ENCODE results near the gene HMSD. TPM values are rescaled to one million over a fixed set of nuclear protein-coding genes. Genes with fewer than 3 reads are reported as not detected.
A peak's percentile ranks its signal among the peaks of the same experiment; 100 is the strongest.

Gene HMSD
- total RNA-seq, 1 donor, result not detected

DNA sequence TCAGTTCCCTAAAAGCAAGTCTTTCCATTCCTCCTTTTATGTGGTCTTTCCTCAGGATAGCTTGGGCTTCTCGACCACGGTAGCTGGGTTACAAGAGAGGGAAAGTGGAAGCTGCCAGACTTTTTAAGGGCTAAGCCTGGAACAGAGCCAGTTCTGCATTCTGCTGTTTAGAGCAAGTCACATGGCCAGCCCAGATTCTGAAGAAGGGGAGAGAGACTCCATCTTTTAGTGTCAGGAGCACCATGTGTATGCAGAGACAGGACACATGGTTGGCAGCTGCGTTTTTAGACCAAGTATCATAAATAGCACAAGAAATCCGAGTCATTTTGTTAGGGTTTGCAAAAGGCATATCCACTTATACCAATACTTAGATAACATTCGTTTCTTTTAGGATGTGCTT, 4.7 kb downstream of the HMSD start:
- DNase-seq (ENCODE audit: low read depth in 2 of 3, low spot score in 2 of 3), result no peak

DNA sequence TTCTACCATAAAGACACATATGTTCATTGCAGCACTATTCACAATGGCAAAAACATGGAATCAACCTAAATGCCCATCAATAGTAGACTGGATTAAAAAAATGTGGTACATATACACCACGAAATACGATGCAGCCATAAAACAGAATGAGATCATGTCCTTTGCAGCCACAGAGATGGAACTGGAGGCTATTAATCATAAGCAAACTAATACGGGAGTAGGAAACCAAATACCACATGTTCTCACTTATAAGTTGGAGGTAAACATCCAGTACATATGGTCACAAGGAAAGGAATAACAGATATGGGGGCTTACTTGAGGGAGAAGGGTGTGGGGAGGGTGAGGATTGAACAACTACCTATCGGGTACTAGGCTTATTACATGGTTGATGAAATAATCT, 7.7 kb downstream of the HMSD start:
- no peak for DNase-seq (ENCODE audit: low read depth in 2 of 3, low spot score in 2 of 3)

DNA sequence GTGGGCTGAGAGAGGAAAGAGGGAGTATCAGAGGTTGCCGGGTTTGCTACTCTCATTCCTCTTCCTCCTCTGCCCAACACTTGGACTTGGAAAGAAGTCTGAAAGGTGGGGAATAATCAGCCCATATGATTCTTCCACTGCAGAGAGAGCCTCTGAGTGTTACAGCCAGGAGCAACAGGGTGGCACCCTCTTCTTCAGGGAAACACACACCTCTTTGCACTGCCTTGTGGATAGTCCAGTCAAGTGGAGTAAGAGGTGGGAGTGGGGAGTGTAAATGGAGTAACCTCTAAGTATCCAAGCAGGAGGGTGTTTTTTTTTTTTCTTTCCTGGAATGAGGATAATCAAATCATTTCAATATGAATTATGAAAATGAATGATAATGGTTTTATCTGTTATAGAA, 11.8 kb downstream of the HMSD start:
- DNase-seq (ENCODE audit: low read depth in 2 of 3, low spot score in 2 of 3), result no peak

DNA sequence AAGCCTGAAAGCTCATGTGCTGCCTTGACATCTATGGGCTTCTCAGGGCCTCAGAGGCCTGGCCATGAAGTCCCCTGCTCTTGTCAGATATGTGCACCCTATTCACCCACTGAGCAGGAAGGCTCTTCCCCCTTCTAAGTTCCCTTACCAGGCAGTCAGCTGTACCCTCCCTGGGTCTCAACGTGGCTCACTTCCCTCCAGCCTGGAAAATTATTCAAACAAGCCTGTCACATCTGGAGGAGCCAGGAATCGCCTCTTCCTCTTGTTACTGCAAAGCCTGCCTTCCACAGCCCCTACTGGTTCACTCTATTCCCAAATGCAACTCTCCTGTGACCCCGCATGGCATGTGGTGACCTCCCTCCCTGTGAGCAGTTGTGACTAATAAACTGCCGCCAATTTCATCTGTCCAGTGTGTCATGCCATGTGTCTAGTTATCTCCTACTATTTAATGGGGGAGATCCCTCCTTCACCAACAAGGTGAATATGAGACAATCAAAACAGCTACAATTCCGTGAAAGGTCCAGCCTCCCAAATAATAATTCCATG, 12.4 kb downstream of the HMSD start:
- DNase-seq (ENCODE audit: low read depth in 2 of 3, low spot score in 2 of 3), result no peak

DNA sequence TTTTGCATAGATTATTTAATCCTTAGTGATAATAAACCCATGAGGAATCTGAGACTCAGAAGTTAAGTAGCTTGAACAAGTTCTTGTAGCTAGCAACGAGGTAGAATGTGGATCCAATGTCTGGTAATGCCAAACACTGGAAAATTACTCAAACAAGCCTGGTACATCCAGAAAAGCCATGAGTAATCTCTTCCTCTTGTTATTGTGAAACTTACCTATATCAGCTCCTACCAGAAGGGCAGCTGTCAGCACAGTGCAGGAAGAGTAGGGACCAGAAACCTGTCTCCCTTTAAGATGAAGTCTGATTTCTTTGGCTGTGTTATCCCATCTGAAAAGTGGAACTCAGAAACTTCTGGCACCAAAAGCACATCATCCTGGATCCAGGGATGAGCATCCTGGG, 13.0 kb downstream of the HMSD start:
- DNase-seq (ENCODE audit: low read depth in 2 of 3, low spot score in 2 of 3), result no peak

DNA sequence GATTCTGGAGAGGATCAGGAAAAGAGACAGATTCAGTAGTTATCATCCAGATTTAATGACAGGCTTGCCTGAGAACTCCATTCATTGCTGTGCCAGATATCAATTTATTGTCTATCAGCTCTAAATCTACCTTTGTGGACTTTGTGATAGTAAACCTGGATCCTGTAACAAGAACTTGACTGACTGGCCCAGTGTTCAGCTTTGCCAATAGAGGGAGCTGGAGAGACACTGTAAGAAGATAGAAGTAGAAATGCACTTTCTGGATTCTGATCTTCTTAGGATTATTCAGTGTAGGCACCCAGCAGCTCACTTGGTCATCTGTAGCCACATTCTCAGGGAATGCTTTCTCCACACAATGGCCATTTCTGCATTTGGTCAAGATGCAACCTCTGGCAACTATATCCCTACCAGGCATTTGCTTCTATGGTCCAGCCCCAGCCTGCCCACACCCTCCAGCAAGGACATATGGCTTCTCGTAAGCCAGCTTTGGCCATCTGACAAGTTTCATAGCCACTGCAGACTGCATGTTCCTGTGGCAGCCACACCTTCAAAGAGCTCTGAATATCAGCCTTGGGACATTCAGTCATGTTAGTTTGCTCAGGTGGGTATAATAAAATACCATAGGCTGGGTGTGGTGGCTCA, 14.6 kb downstream of the HMSD start:
- DNase-seq (ENCODE audit: low read depth in 2 of 3, low spot score in 2 of 3), result peak in 2 of 3 donors; percentile 62 to 75

DNA sequence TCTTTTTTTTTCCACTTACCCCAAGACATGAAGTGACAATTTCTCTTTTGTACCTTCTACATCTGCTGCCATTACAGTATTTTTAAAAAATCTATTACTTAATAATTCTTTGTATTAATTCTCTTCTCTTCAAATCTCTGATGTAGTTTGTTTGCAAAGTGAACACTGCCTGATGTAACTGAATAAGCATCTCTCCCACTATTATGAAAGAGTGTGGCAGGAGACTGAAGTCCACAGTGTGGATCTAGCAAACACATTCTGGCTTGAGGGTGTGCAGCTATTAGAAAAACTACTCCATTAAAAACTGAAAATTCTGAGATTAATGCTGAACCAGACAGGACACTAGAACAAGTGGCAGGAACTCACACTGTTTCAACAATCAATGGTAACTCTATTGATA, 15.8 kb downstream of the HMSD start:
- DNase-seq (ENCODE audit: low read depth in 2 of 3, low spot score in 2 of 3), result no peak

DNA sequence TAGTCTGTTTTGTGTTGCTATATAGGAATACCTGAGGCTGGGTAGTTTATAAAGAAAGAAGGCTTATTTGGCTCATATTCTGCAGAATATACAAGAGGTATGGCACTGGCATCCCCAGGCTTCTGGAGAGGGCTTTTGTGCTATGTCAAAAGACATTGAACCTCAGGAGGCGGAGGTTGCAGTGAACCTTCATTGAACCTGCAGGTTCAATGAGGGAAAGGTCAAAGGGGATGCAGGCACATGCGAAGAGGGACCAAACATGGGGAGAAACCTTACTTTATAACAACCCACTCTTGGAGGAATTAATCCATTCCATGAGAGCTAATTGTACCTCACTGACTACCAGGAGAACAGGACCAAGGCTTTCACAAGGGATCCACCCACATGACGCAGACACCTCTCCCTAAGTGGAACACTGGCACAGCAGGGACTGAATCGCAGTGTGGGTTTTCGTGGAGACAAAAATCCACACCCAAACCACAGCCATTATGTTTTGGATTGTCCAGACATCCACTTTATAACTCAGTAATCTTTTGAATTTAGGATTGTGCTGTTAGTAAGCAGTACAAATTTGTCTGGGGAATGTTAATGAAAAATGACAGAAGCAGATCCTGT, 16.7 kb downstream of the HMSD start:
- no peak for DNase-seq (ENCODE audit: low read depth in 2 of 3, low spot score in 2 of 3)

DNA sequence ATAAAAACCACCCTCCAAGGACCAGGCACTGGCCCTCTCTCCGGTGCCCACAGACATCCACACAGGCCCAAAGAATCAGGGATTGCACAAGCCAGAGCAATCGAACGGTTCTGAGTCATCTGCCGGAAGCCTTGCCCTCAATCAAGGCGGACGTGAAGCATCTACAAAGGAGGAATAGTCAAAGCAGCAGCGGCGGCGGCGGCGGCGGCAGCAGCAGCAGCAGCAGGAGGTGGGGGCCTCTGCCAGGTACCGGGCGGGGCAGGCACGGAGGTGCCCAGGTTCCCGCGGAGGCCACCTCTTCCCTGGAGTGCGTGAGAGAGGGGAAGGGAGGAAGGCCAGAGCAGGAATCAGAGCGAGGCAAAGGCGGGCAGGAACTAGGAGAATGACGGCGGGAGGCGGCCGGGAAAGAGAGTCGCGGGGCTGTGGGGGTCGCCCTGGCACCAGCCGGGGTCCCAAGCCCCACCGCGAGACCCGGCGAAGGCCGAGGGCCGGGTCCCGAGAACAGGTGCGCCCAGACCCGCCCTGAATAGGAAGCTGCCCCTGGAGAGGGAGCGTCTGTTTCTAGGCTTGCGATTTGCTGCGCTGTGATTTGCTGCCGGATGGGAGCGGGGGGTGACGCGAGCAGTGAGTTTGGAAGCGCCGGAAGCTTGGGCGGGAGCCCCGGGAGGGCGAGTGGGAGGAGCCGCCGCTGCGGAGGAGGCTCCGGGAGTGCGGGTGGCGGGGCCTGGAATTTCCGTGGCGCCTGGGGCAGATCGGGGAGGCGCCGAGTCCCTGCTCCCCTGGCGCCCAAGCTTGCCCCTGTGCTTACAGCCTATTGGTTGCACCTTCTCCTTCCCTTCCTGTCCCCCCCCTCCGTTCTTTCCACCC, 21.1 kb downstream of the HMSD start, which contains the start of gene SERPINB8:
Gene SERPINB8, plus strand, starts transcription at position 140 of the 867 bp plus-strand sequence. CDS start 8,228 bp downstream, outside the sequence.
- peak; percentile 47 to 85 (median 76) for DNase-seq (ENCODE audit: low read depth in 2 of 3, low spot score in 2 of 3)

DNA sequence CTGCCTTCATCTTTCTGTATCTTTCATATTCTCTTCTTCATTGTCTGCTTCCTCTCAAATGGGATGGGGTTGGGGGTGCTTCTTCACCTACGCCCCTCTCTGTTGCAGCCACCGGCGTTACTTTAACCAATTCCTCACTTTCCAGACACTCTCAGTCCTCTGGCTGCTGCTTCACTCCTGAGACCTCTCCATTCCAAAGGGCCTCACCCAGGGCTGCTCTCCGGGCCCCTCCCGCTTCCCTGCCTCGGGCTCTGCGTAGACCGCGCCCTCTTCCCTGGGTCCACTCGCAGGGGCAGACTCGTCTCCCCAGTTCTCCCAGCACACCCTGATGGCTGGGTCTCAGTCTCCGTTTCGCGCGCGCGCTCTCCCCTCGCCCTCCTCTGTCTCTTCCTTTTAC, 21.7 kb downstream of the HMSD start:
- no peak for DNase-seq (ENCODE audit: low read depth in 2 of 3, low spot score in 2 of 3)

DNA sequence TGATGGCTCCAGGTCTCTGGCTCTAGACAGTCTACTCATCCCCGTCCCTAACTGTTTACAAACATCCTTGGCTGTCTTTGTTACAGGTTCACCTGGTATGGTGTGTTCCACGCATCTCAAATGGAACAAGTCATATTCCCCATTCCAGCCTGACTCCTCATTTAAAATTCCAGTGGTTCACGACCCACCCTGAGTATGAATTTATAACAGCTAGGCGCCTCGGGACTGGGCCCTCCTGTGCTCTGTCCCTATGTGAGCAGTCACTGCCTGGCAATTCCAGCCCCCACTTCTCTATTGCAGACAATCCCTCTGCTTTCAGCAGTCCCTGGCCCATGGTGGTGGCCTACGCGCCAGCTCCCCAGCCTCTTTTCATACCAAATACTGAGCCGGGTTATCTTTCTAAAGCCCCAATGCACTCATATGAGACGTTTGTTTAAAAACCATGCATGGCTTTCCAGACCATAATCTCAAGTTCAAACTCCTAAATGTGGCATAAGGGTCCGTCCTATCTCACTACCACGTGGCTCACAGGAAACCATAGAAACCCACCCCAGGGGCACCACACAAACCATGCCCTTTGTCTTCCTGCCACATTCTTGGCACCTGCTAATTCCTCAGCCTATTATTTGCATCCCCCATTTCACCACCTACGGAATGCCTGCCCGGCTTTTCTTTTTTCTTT, 22.4 kb downstream of the HMSD start:
- peak in 1 of 3 donors; percentile 56 for DNase-seq (ENCODE audit: low read depth in 2 of 3, low spot score in 2 of 3)

DNA sequence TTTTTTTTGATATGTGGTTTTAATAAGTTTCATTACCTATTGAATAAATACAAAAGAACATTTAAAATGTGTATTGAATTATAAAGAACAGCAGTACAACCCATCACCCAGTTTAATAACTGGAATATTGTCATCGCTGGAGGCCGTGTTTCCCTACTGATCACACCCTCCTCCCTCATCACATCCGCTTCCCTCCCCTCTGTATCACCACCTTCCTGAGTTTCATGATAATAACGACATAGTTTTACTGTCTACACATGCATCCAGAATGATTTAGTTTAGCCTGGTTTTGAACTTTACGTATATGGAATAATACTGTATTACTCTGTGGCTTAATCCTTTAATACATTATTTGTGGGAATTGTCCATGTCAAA, 22.9 kb downstream of the HMSD start:
- no peak for DNase-seq (ENCODE audit: low read depth in 2 of 3, low spot score in 2 of 3)

DNA sequence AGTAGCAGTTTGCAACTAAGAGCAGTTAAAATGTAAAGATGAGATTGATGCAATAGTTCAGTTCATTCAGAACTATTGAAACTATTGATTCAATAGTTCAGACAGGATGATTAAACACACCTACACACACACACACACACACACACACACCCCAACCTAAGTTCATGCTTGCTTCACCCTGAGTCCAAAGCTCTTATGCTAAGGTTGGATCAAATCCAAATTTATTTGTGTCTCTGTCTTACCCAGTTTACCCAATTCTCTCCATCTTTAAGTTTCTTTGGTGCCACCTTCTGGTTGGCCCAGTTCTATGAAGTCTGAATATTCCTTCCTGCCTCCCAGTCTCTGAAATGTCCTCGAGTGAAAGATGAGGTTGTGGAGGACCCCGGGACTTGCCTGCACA, 25.9 kb downstream of the HMSD start:
- DNase-seq (ENCODE audit: low read depth in 2 of 3, low spot score in 2 of 3), result no peak

DNA sequence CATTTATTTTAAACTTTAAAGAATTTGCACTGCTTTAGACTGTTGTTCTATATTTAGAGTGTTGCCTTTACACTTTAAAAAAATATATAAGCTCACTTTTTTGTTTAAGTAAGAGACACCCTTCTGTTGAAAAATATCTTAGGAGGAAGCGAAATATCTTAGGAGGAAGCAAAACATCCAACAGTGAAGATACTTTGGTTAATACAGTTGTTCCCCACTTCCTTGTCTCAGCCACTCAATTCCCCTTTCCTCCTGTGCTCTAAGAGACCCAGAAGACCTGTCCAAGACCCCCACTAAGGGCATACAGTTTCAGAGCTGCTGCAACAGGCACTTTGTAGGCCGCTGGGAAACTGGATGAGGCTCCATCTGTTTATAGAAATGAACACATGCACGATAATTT, 26.5 kb downstream of the HMSD start:
- no peak for DNase-seq (ENCODE audit: low read depth in 2 of 3, low spot score in 2 of 3)

DNA sequence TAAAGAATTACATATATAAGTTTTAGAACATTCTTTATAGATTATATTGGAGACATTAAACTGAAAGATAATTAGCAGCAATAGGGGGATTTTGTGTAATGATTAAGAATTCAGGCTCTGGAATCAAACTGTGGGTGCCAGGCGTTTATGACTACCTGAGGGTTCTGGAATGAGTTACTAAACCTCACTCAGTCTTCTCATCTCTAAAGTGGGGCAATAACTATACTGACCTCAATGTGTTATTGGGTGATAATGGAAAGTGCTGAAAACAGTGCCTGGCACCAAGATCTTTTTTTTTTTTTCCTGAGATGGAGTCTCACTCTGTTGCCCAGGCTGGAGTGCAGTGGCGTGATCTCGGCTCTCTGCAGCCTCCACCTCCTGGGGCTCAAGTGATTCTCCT, 27.9 kb downstream of the HMSD start:
- DNase-seq (ENCODE audit: low read depth in 2 of 3, low spot score in 2 of 3), result no peak

DNA sequence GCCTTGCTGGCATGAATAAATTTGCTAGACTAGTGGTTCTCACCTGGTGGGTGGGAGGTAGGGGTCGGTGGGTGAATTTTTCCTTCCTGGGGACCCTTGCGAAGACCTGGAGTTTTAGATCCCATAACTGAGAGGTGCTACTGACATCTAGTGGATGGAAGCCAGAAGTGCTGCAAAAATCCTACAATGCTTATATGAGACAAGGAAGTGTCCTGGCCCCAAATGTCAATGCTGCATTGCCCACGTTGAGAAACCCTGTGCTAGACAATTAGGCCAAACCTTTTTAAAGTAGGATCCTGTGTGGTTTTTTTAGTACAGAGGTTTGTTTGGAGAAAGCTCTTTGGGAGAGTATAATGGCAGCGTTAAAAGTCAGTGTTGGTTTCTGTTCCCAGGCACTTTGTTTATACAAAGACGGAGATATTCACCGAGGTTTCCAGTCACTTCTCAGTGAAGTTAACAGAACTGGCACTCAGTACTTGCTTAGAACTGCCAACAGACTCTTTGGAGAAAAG, 30.4 kb downstream of the HMSD start:
- DNase-seq (ENCODE audit: low read depth in 2 of 3, low spot score in 2 of 3), result peak in 2 of 3 donors; percentile 38 to 70

DNA sequence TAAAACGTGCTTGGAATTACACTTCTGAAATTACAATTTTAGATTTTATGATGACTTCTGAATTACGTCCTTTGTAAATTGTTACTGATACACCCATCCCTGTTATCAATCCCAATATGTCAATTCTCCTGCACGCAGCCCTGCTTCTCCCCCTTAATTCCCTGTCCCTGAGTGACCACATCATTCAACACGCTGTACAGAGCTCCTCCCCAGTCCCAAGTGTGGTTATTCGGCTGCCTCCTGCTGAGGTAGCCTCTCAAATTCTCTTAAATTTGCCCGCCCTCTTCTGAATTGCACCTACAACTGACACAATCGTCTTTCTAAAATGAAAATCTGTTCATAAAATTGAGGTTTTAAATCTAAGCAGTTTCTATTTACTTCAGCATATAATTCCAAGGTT, 30.9 kb downstream of the HMSD start:
- no peak for DNase-seq (ENCODE audit: low read depth in 2 of 3, low spot score in 2 of 3)

DNA sequence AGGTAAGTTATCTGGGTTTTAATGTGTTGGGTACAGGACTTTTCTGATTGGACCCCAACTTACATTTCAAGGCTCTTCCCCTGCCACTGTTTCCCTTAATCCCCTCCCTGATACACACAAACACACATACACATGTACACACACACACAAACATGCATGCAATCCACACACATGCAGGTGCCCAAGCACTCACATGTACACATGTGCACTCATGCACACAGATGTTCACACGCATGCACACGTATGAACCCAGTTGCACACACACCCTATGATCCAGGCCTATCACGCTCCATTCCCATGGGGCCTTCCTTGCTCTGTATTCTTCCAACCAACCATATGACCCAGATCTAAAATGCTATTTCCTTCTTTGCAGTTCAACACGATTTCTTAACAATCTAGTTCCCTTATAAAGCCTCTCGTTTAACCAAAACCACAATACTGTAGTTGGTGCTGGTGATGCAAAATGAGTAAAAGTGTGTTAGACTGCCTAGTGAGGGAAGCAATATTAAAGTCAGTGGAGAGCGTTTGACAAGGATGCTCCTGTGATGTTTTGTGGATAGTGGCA, 31.9 kb downstream of the HMSD start:
- DNase-seq (ENCODE audit: low read depth in 2 of 3, low spot score in 2 of 3), result no peak

DNA sequence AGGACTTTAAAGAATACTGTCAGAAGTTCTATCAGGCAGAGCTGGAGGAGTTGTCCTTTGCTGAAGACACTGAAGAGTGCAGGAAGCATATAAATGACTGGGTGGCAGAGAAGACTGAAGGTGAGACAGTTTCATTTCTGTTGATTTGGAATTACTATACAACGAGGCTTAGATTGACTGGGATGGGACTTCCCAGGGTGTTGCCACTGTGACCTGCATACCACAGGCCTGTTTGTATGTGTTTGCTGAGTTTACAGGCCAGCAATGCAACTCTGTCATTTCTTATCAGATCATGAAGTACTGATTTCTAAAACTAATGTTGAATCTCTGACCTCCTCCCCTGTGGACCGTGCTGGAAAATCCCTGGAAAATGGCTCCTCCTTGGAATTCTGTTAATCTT, 32.6 kb downstream of the HMSD start:
- no peak for DNase-seq (ENCODE audit: low read depth in 2 of 3, low spot score in 2 of 3)

DNA sequence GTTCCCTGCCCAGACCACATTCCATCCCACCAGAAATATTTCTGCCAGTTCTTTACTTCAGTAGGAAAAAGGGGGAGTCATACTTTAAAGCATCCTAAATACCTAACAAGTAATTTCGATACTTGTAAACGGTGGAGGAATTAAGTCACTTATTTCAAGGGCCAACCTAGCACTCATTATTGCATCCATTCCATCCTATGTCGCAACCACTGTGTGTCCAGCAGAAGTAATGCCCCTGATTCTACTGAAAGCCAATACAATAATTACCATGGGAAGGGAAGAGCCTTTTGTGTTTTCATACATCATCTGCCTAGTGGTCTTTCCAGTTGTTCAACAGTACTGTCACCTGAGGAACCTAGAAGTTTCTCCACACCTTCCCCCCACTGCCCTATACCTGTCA, 33.3 kb downstream of the HMSD start:
- DNase-seq (ENCODE audit: low read depth in 2 of 3, low spot score in 2 of 3), result no peak

Data from hematopoietic multipotent progenitor cell (in vitro differentiated cells).